PC-3 (cell line): ENCODE measurements around the gene DEPDC1B. TPM values are rescaled to one million over a fixed set of nuclear protein-coding genes. Genes with fewer than 3 reads are reported as not detected.

Experiments used
- ATAC-seq: fragments of 200-7000 bp; cut with Tn5 transposase; 2 replicates; pipeline ENCODE4 v1.9.1; 2020; ENCODE audit warnings: mild to moderate bottlenecking, moderate library complexity
- BruUV-seq: library from RNA; stranded (reverse); fragments of 400-500 nt; replicated peaks from 2 replicates; lab custom pipeline; 2021; lab: Mats Ljungman, UMichigan
- CTCF ChIA-PET: fragments of 300-600 bp; sonication (Branson Sonifier 250); formaldehyde crosslinking; loops from one replicate; lab custom pipeline; 2022; ENCODE audit warnings: antibody characterized with exemption; lab: Charles Lee
- POLR2A ChIA-PET: fragments of 300-600 bp; sonication (Branson Sonifier 250); formaldehyde crosslinking; loops from one replicate; lab custom pipeline; 2022; ENCODE audit warnings: antibody characterized with exemption; ENCODE audit not compliant: unreplicated experiment; lab: Charles Lee
- DNase-seq: peaks from one replicate; pipeline ENCODE4 v3.0.0-alpha.2; 2015
- H2AFZ ChIP-seq: fragments of 300-600 bp; sonication (generic); 2 replicates; pipeline ENCODE4 v1.6.0; 2016; ENCODE audit warnings: antibody characterized with exemption, low read length
- H3F3A ChIP-seq: fragments of 300-600 bp; sonication (generic); one replicate; pipeline ENCODE4 v1.6.0; 2017; ENCODE audit warnings: antibody characterized with exemption, low read length, control low read depth, mild to moderate bottlenecking; ENCODE audit not compliant: unreplicated experiment
- H3K27ac ChIP-seq: fragments of 300-600 bp; sonication (generic); 2 replicates; pipeline ENCODE4 v1.5.1; 2016; ENCODE audit warnings: mild to moderate bottlenecking, low read length
- H3K27me3 ChIP-seq: fragments of 300-600 bp; sonication (generic); 2 replicates; pipeline ENCODE4 v1.6.1; 2016; ENCODE audit warnings: low read length, mixed read lengths
- H3K36me3 ChIP-seq: fragments of 300-600 bp; sonication (generic); 2 replicates; pipeline ENCODE4 v1.6.1; 2016; ENCODE audit warnings: low read depth, mixed run types, low read length, mixed read lengths
- H3K4me1 ChIP-seq: fragments of 300-600 bp; sonication (generic); 2 replicates; pipeline ENCODE4 v1.5.1; 2016; ENCODE audit warnings: low read length; ENCODE audit not compliant: insufficient read depth
- H3K4me2 ChIP-seq: fragments of 300-600 bp; sonication (generic); 2 replicates; pipeline ENCODE4 v1.6.0; 2016; ENCODE audit warnings: low read length
- H3K4me3 ChIP-seq: fragments of 300-600 bp; sonication (generic); 2 replicates; pipeline ENCODE4 v1.5.1; 2016; ENCODE audit warnings: mild to moderate bottlenecking, low read length, mixed read lengths
- H3K79me2 ChIP-seq: fragments of 300-600 bp; sonication (generic); 2 replicates; pipeline ENCODE4 v1.6.1; 2017; ENCODE audit warnings: low read length, mixed read lengths
- H3K9ac ChIP-seq: fragments of 300-600 bp; sonication (generic); 2 replicates; pipeline ENCODE4 v1.6.0; 2016; ENCODE audit warnings: mild to moderate bottlenecking, low read length
- H3K9me2 ChIP-seq: fragments of 300-600 bp; sonication (generic); replicated peaks from 2 replicates; pipeline ENCODE4 v1.6.1; 2016; ENCODE audit warnings: mixed run types, low read length, mixed read lengths
- H3K9me3 ChIP-seq: fragments of 300-600 bp; sonication (generic); 2 replicates; pipeline ENCODE4 v1.6.1; 2016; ENCODE audit warnings: low read length, mixed read lengths
- H4K20me1 ChIP-seq: fragments of 300-600 bp; sonication (generic); 2 replicates; pipeline ENCODE4 v1.6.1; 2016; ENCODE audit warnings: low read length, mixed read lengths
- EZH2 ChIP-seq: fragments of 300-600 bp; sonication (generic); IDR thresholded peaks from one replicate; pipeline ENCODE4 v1.6.1; 2017; ENCODE audit warnings: antibody characterized with exemption, mild to moderate bottlenecking, low read length; ENCODE audit not compliant: unreplicated experiment
- EZH2phosphoT487 ChIP-seq: fragments of 300-600 bp; sonication (generic); IDR thresholded peaks from 2 replicates; pipeline ENCODE4 v1.6.1; 2018; ENCODE audit warnings: mild to moderate bottlenecking, antibody characterized with exemption, low read length, borderline replicate concordance
- intact Hi-C: fragments of 100-400 bp; cut with micrococcal nuclease; formaldehyde crosslinking; loops from 2 replicates; pipeline ENCODE4 v1.9.0; 2023
- total RNA-seq: library from RNA; depleted of rRNA; stranded (reverse); fragments of >200 nt; gene quantifications from 2 replicates; pipeline ENCODE4 v1.2.3, GENCODE V29; 2014
- TF ChIP-seq, protein P1 (sequence below): fragments of 300-600 bp; sonication (generic); conservative IDR thresholded peaks from 2 replicates; pipeline ENCODE4 v1.5.1; 2017; ENCODE audit warnings: antibody characterized with exemption, low read depth, mild to moderate bottlenecking, low read length

Gene DEPDC1B
- total RNA-seq, 1 experiment from 2014 or later, result 22.7 TPM

DNA sequence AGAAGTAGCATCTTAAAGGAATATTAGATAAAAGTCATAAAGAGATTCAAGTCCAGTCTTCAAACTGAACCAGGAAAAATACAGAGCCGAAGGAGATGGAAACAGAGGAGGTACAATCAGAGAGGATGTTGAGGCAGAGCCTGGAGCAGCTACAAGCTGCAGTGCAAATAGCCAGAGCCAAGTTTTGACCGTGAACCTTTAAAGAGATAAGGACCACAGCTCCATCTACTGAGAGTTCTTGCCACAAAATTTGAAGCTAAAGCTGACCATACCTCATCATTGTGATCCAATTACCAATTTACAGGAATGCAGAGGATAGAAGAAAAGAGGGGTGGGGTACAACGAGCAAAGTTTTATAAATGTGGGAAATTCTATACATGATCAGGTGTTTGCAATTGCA is 10.4 kb upstream of the DEPDC1B start:
- ChIA-PET POLR2A (no interaction called here), CTCF (interaction anchor here (0.6 to 0.9 kb wide), 3 partner anchors 10 to 1184 kb away, joined by 3 to 4 read pairs (median 3); partner anchors contain the start of gene DEPDC1B)
- no peak overlapping the region for H3K4me3 ChIP-seq
- H3F3A ChIP-seq, result no peaks in the 10 kb centered on the region
- H3K4me2 ChIP-seq, result no peak overlapping the region
- TF ChIP-seq EZH2, result no peak
- TF ChIP-seq, protein P1, sequence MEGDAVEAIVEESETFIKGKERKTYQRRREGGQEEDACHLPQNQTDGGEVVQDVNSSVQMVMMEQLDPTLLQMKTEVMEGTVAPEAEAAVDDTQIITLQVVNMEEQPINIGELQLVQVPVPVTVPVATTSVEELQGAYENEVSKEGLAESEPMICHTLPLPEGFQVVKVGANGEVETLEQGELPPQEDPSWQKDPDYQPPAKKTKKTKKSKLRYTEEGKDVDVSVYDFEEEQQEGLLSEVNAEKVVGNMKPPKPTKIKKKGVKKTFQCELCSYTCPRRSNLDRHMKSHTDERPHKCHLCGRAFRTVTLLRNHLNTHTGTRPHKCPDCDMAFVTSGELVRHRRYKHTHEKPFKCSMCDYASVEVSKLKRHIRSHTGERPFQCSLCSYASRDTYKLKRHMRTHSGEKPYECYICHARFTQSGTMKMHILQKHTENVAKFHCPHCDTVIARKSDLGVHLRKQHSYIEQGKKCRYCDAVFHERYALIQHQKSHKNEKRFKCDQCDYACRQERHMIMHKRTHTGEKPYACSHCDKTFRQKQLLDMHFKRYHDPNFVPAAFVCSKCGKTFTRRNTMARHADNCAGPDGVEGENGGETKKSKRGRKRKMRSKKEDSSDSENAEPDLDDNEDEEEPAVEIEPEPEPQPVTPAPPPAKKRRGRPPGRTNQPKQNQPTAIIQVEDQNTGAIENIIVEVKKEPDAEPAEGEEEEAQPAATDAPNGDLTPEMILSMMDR, result no peak; the same call in 1 of the 2 replicates
- TF ChIP-seq EZH2phosphoT487, result no peak
- no peaks in the 10 kb centered on the region for H3K79me2 ChIP-seq
- no TSS peak for BruUV-seq
- H4K20me1 ChIP-seq, result no peaks in the 10 kb centered on the region
- intact Hi-C loops, result loop anchor here (1.0 kb wide), 1 partner anchor 33 kb away; no protein-coding TSS in a partner anchor
- H3K4me1 ChIP-seq, result no peaks in the 10 kb centered on the region
- H3K27me3 ChIP-seq, result no peaks in the 10 kb centered on the region
- no peak overlapping the region for H3K27ac ChIP-seq
- no peaks in the 10 kb centered on the region for H3K36me3 ChIP-seq
- H2AFZ ChIP-seq, result no peak overlapping the region
- H3K9ac ChIP-seq, result no peak overlapping the region
- no peaks in the 10 kb centered on the region for H3K9me2 ChIP-seq
- H3K9me3 ChIP-seq, result no peaks in the 10 kb centered on the region
- no peak for DNase-seq
- ATAC-seq, result peak; percentile 65

DNA sequence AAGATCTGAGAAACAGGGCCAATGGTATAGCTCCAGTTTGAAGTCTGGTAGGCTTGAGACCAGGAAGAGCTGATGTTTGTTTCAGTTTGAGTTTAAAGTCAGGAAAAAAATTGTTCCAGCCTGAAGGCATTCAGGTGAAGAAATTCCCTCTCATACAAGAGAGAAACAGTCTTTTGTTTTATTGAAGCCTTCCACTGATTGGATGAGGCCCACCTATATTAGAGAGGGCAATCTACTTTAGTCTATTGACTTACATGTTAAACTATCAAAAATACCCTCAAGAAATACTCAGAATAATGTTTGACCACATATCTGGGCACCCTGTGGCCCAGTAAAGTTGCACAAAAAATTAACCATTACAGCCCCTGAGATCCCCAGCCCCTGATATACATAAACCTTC is 5.2 kb upstream of the DEPDC1B start:
- H3K4me1 ChIP-seq, result peaks cover 26% of the 10 kb centered on the region
- H3K9me2 ChIP-seq, result no peaks in the 10 kb centered on the region
- H3K27ac ChIP-seq, result no peak overlapping the region
- no peak for ATAC-seq
- ChIA-PET POLR2A (no interaction called here), CTCF (no interaction called here)
- no TSS peak for BruUV-seq
- H3K79me2 ChIP-seq, result no peaks in the 10 kb centered on the region
- H3K4me3 ChIP-seq, result no peak overlapping the region
- DNase-seq, result no peak
- H4K20me1 ChIP-seq, result no peaks in the 10 kb centered on the region
- H2AFZ ChIP-seq, result no peak overlapping the region
- H3K9ac ChIP-seq, result no peak overlapping the region
- H3K36me3 ChIP-seq, result no peaks in the 10 kb centered on the region
- intact Hi-C loops, result no loop called here
- 0 out of 2 replicates have a peak overlapping the region, but pooled peaks have one; percentile 60 for H3K4me2 ChIP-seq
- peaks cover 6% of the 10 kb centered on the region for H3F3A ChIP-seq
- TF ChIP-seq EZH2phosphoT487 (no peak), EZH2 (no peak)
- TF ChIP-seq, protein P1, result no peak
- no peaks in the 10 kb centered on the region for H3K9me3 ChIP-seq
- H3K27me3 ChIP-seq, result no peaks in the 10 kb centered on the region

DNA sequence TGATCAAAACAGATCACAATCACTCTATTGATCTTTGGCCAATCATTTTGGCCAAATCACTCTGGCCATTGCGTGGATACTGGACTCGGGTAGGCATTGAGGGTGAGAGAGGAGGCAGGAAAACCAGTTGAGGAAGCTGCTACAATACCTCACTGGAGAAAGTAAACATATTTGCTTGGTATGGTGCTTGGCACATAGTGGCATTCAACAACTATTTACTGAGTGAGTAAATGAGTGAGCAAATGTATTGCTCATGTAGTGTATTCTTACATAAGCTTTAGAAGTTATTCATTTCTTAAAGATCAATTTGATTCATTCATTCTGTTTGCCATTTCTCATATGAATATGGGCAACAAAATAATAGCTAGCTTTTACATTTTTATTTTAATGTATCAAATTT is 4.0 kb upstream of the DEPDC1B start:
- CTCF ChIA-PET, result interaction anchor here (0.5 to 0.6 kb wide), 2 partner anchors 27 to 325 kb away, joined by 3 to 5 read pairs; no protein-coding TSS in a partner anchor
- Histone ChIP-seq H3K9me2 (no peaks in the 10 kb centered on the region), H2AFZ (peak overlapping the region; percentile 43; the same call in 1 of the 2 replicates), H3K9ac (peak overlapping the region; percentile 31; the same call in 1 of the 2 replicates), H3K79me2 (peaks cover 7% of the 10 kb centered on the region), H3K27ac (peak overlapping the region; percentile 75), H3K4me3 (no peak overlapping the region), H3K4me1 (peaks cover 27% of the 10 kb centered on the region), H3K36me3 (no peaks in the 10 kb centered on the region), H3K4me2 (peak overlapping the region; percentile 65), H3F3A (peaks cover 6% of the 10 kb centered on the region), H3K9me3 (no peaks in the 10 kb centered on the region), H3K27me3 (no peaks in the 10 kb centered on the region), H4K20me1 (no peaks in the 10 kb centered on the region)
- TF ChIP-seq, protein P1, result no peak
- peak; percentile 80 for DNase-seq
- no TSS peak for BruUV-seq
- POLR2A ChIA-PET, result no interaction called here
- ATAC-seq, result peak; percentile 59
- intact Hi-C loops, result no loop called here
